SK-N-SH (cell line): ENCODE results near the gene FLACC1. TPM values are rescaled to one million over a fixed set of nuclear protein-coding genes. Genes with fewer than 3 reads are reported as not detected.

Experiments
- CTCF ChIA-PET: fragments of 300-600, 350-600 bp; formaldehyde crosslinking; extraction: SDS; loops from one replicate; lab custom pipeline; 2021; lab: Yijun Ruan, JAX
- POLR2A ChIA-PET: fragments of 350-600 bp; sonication (Branson Sonifier 250); formaldehyde crosslinking; extraction: SDS; loops from one replicate; lab custom pipeline; 2020; ENCODE audit warnings: antibody characterized with exemption, inconsistent platforms; lab: Yijun Ruan, JAX
- DNase-seq: peaks from one replicate; pipeline ENCODE4 v3.0.0; 2012
- H2AFZ ChIP-seq: fragments of 200-600 bp; sonication (generic); 2 replicates; pipeline ENCODE4 v1.8.1; 2016; ENCODE audit warnings: antibody characterized with exemption, mild to moderate bottlenecking, low read depth
- H3F3A ChIP-seq: fragments of 200-600 bp; sonication (generic); replicated peaks from 2 replicates; pipeline ENCODE3; 2016; ENCODE audit warnings: antibody characterized with exemption, mild to moderate bottlenecking; ENCODE audit not compliant: insufficient read depth
- H3K27ac ChIP-seq, 2 experiments: fragments of 200-500 bp in 1 of 2; fragments of 200-600 bp in 1 of 2; sonication (Bioruptor generic) in 1 of 2; sonication (generic), shearing (Covaris generic) in 1 of 2; 2 replicates each; pipeline versions ENCODE4 v1.5.1 to v1.6.1; 2014 to 2016; ENCODE audit warnings: low read depth in 2 of 2, inconsistent platforms in 1 of 2, low read length in 1 of 2, mild to moderate bottlenecking in 1 of 2, mixed read lengths in 1 of 2
- H3K27me3 ChIP-seq: fragments of 200-600 bp; sonication (generic), shearing (Covaris generic); 2 replicates; pipeline ENCODE4 v1.6.1; 2016; ENCODE audit warnings: mixed run types; ENCODE audit not compliant: insufficient read depth
- H3K36me3 ChIP-seq, 2 experiments: fragments of 200-500 bp in 1 of 2; fragments of 200-600 bp in 1 of 2; sonication (Bioruptor generic) in 1 of 2; sonication (generic) in 1 of 2; replicated peaks in 1 of 2; 2 replicates each; pipeline versions ENCODE3 to v1.5.1; 2014 to 2016; ENCODE audit warnings: low read length in 1 of 2, mild to moderate bottlenecking in 1 of 2; ENCODE audit not compliant: insufficient read depth in 2 of 2, control insufficient read depth in 1 of 2
- H3K4me1 ChIP-seq, 2 experiments: fragments of 200-500 bp in 1 of 2; fragments of 200-600 bp in 1 of 2; sonication (Bioruptor generic) in 1 of 2; sonication (generic), shearing (Covaris generic) in 1 of 2; 2 replicates each; pipeline versions ENCODE4 v1.5.1 to v1.6.1; 2014 to 2016; ENCODE audit warnings: low read depth in 1 of 2, low read length in 1 of 2, mixed run types in 1 of 2; ENCODE audit not compliant: insufficient read depth in 2 of 2, control insufficient read depth in 1 of 2
- H3K4me2 ChIP-seq: fragments of 200-600 bp; sonication (generic), shearing (Covaris generic); 2 replicates; pipeline ENCODE4 v1.6.1; 2017; ENCODE audit warnings: mixed run types
- H3K4me3 ChIP-seq, 2 experiments: fragments of 200-500 bp in 1 of 2; fragments of 200-600 bp in 1 of 2; sonication (Bioruptor generic) in 1 of 2; sonication (generic), shearing (Covaris generic) in 1 of 2; 2 replicates each; pipeline versions ENCODE4 v1.5.1 to v1.8.1; 2014 to 2016; ENCODE audit warnings: low read depth in 2 of 2, inconsistent platforms in 1 of 2, low read length in 1 of 2, mild to moderate bottlenecking in 1 of 2, mixed read lengths in 1 of 2, moderate library complexity in 1 of 2
- H3K79me2 ChIP-seq: fragments of 200-600 bp; sonication (generic); 2 replicates; pipeline ENCODE4 v1.8.1; 2017; ENCODE audit warnings: mild to moderate bottlenecking; ENCODE audit not compliant: insufficient read depth
- H3K9ac ChIP-seq: fragments of 200-600 bp; sonication (generic); 2 replicates; pipeline ENCODE4 v1.6.1; 2017; ENCODE audit warnings: mixed run types
- H3K9me2 ChIP-seq: fragments of 200-600 bp; sonication (generic); 2 replicates; pipeline ENCODE4 v1.6.1; 2017; ENCODE audit warnings: mixed run types
- H3K9me3 ChIP-seq: fragments of 200-600 bp; sonication (generic); 2 replicates; pipeline ENCODE4 v1.6.1; 2017; ENCODE audit warnings: mixed run types, mild to moderate bottlenecking, moderate library complexity
- H4K20me1 ChIP-seq: fragments of 200-600 bp; sonication (generic); 2 replicates; pipeline ENCODE4 v1.6.1; 2017; ENCODE audit warnings: mild to moderate bottlenecking, mixed run types; ENCODE audit not compliant: insufficient read depth
- EP300 ChIP-seq, 2 experiments: IDR thresholded peaks; 2 replicates each; pipeline versions ENCODE4 v1.4.0 to v1.6.1; 2012; ENCODE audit warnings: borderline replicate concordance in 1 of 2, low read depth in 1 of 2, low read length in 1 of 2
- FOSL2 ChIP-seq: IDR thresholded peaks from 2 replicates; pipeline ENCODE4 v1.4.0; 2012; ENCODE audit warnings: low read depth, mild to moderate bottlenecking, moderate library complexity, borderline replicate concordance
- FOXJ3 ChIP-seq: sonication (generic); formaldehyde crosslinking; IDR thresholded peaks from 2 replicates; pipeline ENCODE4 v1.5.1; 2020; ENCODE audit warnings: mild to moderate bottlenecking, missing genetic modification reagents
- GATA2 ChIP-seq: sonication (generic); formaldehyde crosslinking; IDR thresholded peaks from 2 replicates; pipeline ENCODE4 v1.5.0; 2020; ENCODE audit warnings: mild to moderate bottlenecking, missing genetic modification reagents
- JUND ChIP-seq: IDR thresholded peaks from 2 replicates; pipeline ENCODE4 v1.4.0; 2012
- MEF2A ChIP-seq: IDR thresholded peaks from 2 replicates; pipeline ENCODE4 v1.4.0; 2012; ENCODE audit warnings: low read depth, borderline replicate concordance
- MXI1 ChIP-seq: IDR thresholded peaks from 2 replicates; pipeline ENCODE4 v1.6.1; 2012; ENCODE audit warnings: mild to moderate bottlenecking, low read depth, low read length, improper control_type of control experiment
- NFIC ChIP-seq: IDR thresholded peaks from 2 replicates; pipeline ENCODE4 v1.4.0; 2012; ENCODE audit warnings: borderline replicate concordance
- RAD21 ChIP-seq: IDR thresholded peaks from 2 replicates; pipeline ENCODE4 v1.6.1; 2012; ENCODE audit warnings: mild to moderate bottlenecking, low read length
- RCOR1 ChIP-seq: fragments of 150-350 bp; IDR thresholded peaks from 2 replicates; pipeline ENCODE4 v1.6.1; 2017; ENCODE audit warnings: antibody characterized with exemption, low read length
- REST ChIP-seq: IDR thresholded peaks from 2 replicates; pipeline ENCODE4 v1.6.1; 2012; ENCODE audit warnings: mild to moderate bottlenecking, low read depth, low read length, moderate library complexity
- RFX5 ChIP-seq: IDR thresholded peaks from 2 replicates; pipeline ENCODE4 v1.6.1; 2012; ENCODE audit warnings: mild to moderate bottlenecking, improper control_type of control experiment, low read length
- SMC3 ChIP-seq: IDR thresholded peaks from 2 replicates; pipeline ENCODE4 v1.6.1; 2012; ENCODE audit warnings: low read depth, low read length, improper control_type of control experiment
- TAF1 ChIP-seq: IDR thresholded peaks from 2 replicates; pipeline ENCODE4 v1.6.1; 2012; ENCODE audit warnings: low read depth, mild to moderate bottlenecking, low read length, moderate library complexity, borderline replicate concordance
- TEAD4 ChIP-seq: IDR thresholded peaks from 2 replicates; pipeline ENCODE4 v1.4.0; 2012; ENCODE audit warnings: mild to moderate bottlenecking, borderline replicate concordance; ENCODE audit not compliant: insufficient read depth
- YY1 ChIP-seq: IDR thresholded peaks from 2 replicates; pipeline ENCODE4 v1.4.0; 2012; ENCODE audit warnings: low read depth, mild to moderate bottlenecking
- ZBTB33 ChIP-seq: IDR thresholded peaks from 2 replicates; pipeline ENCODE4 v1.4.0; 2012; ENCODE audit warnings: low read depth, borderline replicate concordance
- WGBS: methylation state at CpG from one replicate; pipeline ENCODE4 v1.1.6; 2017; ENCODE audit warnings: low lambda C conversion rate; 5-methylcytosine and 5-hydroxymethylcytosine counted together
- polyA plus RNA-seq, 3 experiments: library from polyadenylated mRNA; depleted of rRNA; stranded (reverse); fragments of >200 nt; gene quantifications; 2 replicates each; pipeline ENCODE4 v1.2.3, GENCODE V29; 2012
- TF ChIP-seq, protein P1 (sequence below): IDR thresholded peaks from 2 replicates; pipeline ENCODE4; 2012
- TF ChIP-seq, protein P2 (sequence below): fragments of 150-350 bp; IDR thresholded peaks from 2 replicates; pipeline ENCODE4 v1.6.1; 2016; ENCODE audit warnings: mild to moderate bottlenecking, low read depth, low read length

FLACC1 gene
- polyA plus RNA-seq, 1 of the 3 experiments (the other 2 are of a cell fraction), result 0.35 TPM

DNA sequence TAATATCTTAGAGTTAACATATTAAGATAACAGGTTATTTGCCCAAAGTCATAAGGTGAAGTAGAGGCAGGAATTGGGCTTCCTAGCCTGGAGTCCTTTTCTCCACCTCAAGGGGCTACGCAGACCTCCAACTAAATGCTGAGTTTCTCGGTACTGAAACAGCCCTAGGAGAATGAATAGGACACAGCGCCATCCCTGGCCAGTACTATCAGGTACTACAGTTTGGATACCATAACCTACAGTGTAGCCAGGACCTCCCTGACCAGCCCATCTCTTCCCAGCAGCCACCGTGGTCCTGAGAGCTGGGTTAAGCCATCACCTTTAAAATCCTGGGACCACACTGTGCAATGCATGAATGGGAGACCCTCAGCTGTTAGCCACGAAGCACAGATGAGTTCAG, 81.2 kb downstream of the FLACC1 start:
- POLR2A ChIA-PET, result no interaction called here
- H3K79me2 ChIP-seq, result no peaks in the 10 kb centered on the region
- H3K9ac ChIP-seq, result no peak overlapping the region
- no peaks in the 10 kb centered on the region for H3K4me1 ChIP-seq
- DNase-seq, result no peak
- H3K27ac ChIP-seq, result no peak overlapping the region
- TF ChIP-seq RAD21 (no peak), TAF1 (no peak), FOXJ3 (CRISPR knock-in tag) (no peak), TEAD4 (no peak), ZBTB33 (no peak), REST (no peak), MXI1 (no peak), FOSL2 (no peak), SMC3 (no peak), NFIC (no peak), RCOR1 (no peak), RFX5 (no peak), EP300 (IDR thresholded peaks at IDR 0.05; ENCODE audit: borderline replicate concordance in 1 of 2, low read depth in 1 of 2, low read length in 1 of 2) (no peak), MEF2A (no peak), YY1 (no peak), GATA2 (CRISPR knock-in tag) (no peak), JUND (no peak)
- TF ChIP-seq, protein P1, sequence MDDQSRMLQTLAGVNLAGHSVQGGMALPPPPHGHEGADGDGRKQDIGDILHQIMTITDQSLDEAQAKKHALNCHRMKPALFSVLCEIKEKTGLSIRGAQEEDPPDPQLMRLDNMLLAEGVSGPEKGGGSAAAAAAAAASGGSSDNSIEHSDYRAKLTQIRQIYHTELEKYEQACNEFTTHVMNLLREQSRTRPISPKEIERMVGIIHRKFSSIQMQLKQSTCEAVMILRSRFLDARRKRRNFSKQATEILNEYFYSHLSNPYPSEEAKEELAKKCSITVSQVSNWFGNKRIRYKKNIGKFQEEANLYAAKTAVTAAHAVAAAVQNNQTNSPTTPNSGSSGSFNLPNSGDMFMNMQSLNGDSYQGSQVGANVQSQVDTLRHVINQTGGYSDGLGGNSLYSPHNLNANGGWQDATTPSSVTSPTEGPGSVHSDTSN, result no peak
- TF ChIP-seq, protein P2, sequence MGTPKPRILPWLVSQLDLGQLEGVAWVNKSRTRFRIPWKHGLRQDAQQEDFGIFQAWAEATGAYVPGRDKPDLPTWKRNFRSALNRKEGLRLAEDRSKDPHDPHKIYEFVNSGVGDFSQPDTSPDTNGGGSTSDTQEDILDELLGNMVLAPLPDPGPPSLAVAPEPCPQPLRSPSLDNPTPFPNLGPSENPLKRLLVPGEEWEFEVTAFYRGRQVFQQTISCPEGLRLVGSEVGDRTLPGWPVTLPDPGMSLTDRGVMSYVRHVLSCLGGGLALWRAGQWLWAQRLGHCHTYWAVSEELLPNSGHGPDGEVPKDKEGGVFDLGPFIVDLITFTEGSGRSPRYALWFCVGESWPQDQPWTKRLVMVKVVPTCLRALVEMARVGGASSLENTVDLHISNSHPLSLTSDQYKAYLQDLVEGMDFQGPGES, result no peak
- peaks cover 3% of the 10 kb centered on the region for H3F3A ChIP-seq
- peaks cover 15 to 40% of the 10 kb centered on the region in 2 experiments for H3K36me3 ChIP-seq
- no peaks in the 10 kb centered on the region for H3K9me2 ChIP-seq
- WGBS, result 86% methylated on average over 4 of the region's 5 CpGs
- CTCF ChIA-PET, result interaction anchor here (1.2 to 1.5 kb wide), 3 partner anchors 24 to 89 kb away, joined by 3 to 5 read pairs (median 4); no protein-coding TSS in a partner anchor
- H3K4me3 ChIP-seq, result no peak overlapping the region
- H4K20me1 ChIP-seq, result no peaks in the 10 kb centered on the region
- H3K4me2 ChIP-seq, result no peak overlapping the region
- no peaks in the 10 kb centered on the region for H3K27me3 ChIP-seq
- no peak overlapping the region for H2AFZ ChIP-seq
- H3K9me3 ChIP-seq, result no peaks in the 10 kb centered on the region
